Type B pancreatic cell (in vitro differentiated cells): Measurements from ENCODE around the gene DEK. TPM values are rescaled to one million over a fixed set of nuclear protein-coding genes. Genes with fewer than 3 reads are reported as not detected.

ENCODE experiments used
- DNase-seq: peaks from one replicate; pipeline ENCODE4 v3.0.0; 2021; ENCODE audit warnings: mixed read lengths; ENCODE audit not compliant: unreplicated experiment; ENCODE audit errors: extremely low spot score
- H3K27ac Mint-ChIP-seq: 2 replicates; pipeline ENCODE4 v1.8.0; 2021; ENCODE audit warnings: mild to moderate bottlenecking, mixed read lengths
- H3K27me3 Mint-ChIP-seq: 2 replicates; pipeline ENCODE4 v1.8.0; 2021; ENCODE audit warnings: mixed read lengths
- H3K36me3 Mint-ChIP-seq: 2 replicates; pipeline ENCODE4 v1.8.0; 2021; ENCODE audit warnings: mixed read lengths
- H3K4me1 Mint-ChIP-seq: one replicate; pipeline ENCODE4 v1.8.0; 2021; ENCODE audit warnings: mixed read lengths; ENCODE audit not compliant: unreplicated experiment
- H3K4me3 Mint-ChIP-seq: 2 replicates; pipeline ENCODE4 v1.8.0; 2021; ENCODE audit warnings: mild to moderate bottlenecking, mixed read lengths
- H3K9me3 Mint-ChIP-seq: 2 replicates; pipeline ENCODE4 v1.8.0; 2021; ENCODE audit warnings: mixed read lengths
- total RNA-seq: library from RNA; stranded (reverse); gene quantifications from 2 replicates; pipeline ENCODE4 v1.2.1, GENCODE V29; 2021; ENCODE audit warnings: low replicate concordance
- TF ChIP-seq, protein P1 (sequence below): fragments of 200-600 bp; sonication (generic); conservative IDR thresholded peaks from 2 replicates; pipeline ENCODE4 v1.5.0; 2021; ENCODE audit warnings: antibody characterized with exemption, mild to moderate bottlenecking

The DEK gene
- total RNA-seq, 1 donor from 2014 or later = 124 TPM

DNA sequence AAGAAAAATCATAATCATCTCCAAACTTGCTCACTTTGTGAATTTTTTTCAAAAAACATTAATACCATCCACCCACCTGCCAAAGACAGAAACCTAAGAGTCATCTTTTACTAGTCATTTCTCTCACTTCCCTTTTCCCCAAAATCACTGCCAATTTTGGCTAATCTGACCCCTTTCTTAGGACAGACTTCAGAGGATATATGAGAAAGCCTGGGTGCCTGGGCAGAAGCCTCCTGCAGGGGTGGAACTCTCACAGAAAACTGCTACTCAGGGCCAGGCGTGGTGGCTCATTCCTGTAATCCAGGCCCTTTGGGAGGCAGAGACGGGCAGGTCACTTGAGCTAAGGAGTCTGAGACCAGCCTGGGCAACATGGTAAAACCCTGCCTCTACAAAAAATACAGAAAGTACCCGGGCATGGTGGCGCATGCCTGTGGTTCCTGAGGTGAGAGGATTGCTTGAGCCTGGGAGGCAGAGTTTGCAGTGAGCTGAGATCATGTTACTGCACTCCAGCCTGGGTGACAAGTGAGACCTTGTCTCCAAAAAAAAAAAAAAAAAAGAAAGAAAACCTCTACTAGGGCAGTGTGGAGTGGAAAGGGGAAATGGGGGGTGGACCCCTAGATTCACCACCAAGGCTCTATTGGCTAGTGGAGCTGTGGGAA is 3.8 kb downstream of the DEK start:
- TF ChIP-seq, protein P1, sequence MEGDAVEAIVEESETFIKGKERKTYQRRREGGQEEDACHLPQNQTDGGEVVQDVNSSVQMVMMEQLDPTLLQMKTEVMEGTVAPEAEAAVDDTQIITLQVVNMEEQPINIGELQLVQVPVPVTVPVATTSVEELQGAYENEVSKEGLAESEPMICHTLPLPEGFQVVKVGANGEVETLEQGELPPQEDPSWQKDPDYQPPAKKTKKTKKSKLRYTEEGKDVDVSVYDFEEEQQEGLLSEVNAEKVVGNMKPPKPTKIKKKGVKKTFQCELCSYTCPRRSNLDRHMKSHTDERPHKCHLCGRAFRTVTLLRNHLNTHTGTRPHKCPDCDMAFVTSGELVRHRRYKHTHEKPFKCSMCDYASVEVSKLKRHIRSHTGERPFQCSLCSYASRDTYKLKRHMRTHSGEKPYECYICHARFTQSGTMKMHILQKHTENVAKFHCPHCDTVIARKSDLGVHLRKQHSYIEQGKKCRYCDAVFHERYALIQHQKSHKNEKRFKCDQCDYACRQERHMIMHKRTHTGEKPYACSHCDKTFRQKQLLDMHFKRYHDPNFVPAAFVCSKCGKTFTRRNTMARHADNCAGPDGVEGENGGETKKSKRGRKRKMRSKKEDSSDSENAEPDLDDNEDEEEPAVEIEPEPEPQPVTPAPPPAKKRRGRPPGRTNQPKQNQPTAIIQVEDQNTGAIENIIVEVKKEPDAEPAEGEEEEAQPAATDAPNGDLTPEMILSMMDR = no peak
- DNase-seq = no peak

DNA sequence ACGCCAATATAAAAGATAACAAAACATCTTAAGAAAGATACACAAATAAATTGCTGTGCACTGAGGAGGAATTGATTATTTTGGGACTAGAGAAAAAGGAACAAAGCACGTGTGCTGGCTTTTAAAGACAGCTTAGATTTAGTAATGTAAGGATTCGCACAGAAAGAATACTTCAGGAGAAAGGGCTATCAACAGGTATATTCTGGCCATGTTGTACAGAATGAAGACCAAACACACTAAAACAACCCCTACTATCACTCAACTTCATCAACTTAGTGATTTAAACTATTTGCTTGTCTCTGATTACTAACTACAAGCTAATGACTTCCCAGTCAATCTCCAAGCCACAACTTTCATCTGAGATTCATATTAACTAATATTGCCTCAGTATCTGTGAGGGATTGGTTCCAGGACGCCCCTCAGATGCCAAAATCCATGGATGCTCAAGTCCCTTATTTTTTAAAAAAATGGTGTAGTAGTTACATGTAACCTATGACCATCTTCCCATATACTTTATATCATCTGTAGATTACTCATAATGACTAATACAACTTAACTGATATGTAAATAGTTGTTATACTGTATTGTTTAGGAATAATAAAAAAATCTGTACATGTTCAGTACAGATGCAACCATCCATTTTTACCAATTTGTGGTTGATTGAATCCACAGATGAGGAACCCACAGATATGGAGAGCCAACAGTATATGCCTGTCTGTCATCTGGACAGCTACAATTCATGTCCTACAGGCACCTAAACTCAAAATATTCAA is 4.5 kb downstream of the DEK start:
- peak overlapping the region; percentile 7 for H3K27ac Mint-ChIP-seq
- DNase-seq = no peak
- peaks cover 46% of the 10 kb centered on the region for H3K36me3 Mint-ChIP-seq
- peaks cover 35% of the 10 kb centered on the region for H3K4me1 Mint-ChIP-seq
- H3K9me3 Mint-ChIP-seq = no peaks in the 10 kb centered on the region
- TF ChIP-seq, protein P1 = no peak
- H3K27me3 Mint-ChIP-seq = no peaks in the 10 kb centered on the region
- H3K4me3 Mint-ChIP-seq = peak overlapping the region; percentile 94

More for the DNA sequence above, 3.8 kb downstream of the DEK start:
- peak overlapping the region; percentile 94 for H3K4me3 Mint-ChIP-seq
- H3K27ac Mint-ChIP-seq = peak overlapping the region; percentile 7
- H3K36me3 Mint-ChIP-seq = peaks cover 39% of the 10 kb centered on the region
- no peaks in the 10 kb centered on the region for H3K9me3 Mint-ChIP-seq
- no peaks in the 10 kb centered on the region for H3K27me3 Mint-ChIP-seq
- peaks cover 36% of the 10 kb centered on the region for H3K4me1 Mint-ChIP-seq

DNA sequence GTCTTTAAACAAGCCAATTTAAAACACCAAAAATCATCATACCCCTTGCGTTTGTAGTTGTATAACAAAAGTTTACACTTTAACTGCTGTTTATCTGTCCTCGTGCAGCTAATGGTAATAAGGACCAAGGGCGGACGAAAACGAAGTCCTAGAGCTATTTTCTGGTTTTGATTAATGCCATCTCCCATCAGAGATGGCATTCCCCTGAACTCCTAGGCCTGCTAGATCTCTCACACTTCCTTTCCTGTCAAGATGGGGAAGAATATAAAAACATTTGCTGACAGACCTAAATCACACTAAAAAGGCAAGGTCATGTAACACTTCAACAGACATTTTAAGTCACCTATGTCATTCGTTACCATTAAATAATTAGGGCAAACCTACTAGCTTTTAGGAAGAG is 9.5 kb downstream of the DEK start:
- no peak for DNase-seq
- H3K4me3 Mint-ChIP-seq = no peak overlapping the region
- H3K27ac Mint-ChIP-seq = no peak overlapping the region
- TF ChIP-seq, protein P1 = no peak
- peaks cover 38% of the 10 kb centered on the region for H3K36me3 Mint-ChIP-seq
- H3K4me1 Mint-ChIP-seq = peaks cover 8% of the 10 kb centered on the region
- H3K27me3 Mint-ChIP-seq = no peaks in the 10 kb centered on the region
- H3K9me3 Mint-ChIP-seq = no peaks in the 10 kb centered on the region

DNA sequence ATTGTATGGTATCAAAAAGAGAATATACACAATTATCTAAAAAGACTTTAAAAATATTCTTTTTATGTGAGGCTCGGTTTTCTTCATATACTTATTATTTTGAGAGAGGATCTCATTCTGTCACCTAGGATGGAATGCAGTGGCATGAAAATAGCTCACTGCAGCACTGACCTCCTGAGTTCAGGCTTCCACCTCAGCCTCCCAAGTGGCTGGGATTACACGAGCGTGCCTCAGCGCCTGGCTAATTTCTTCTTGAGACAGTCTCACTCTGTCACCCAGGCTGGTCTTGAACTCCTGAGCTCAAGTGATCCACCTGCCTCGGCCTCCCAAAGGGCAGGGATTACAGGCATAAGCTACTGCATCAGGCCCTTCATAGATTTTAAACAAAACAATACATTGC is 10.7 kb downstream of the DEK start:
- DNase-seq = no peak
- Mint-ChIP-seq H3K4me3 (no peak overlapping the region), H3K27ac (no peak overlapping the region), H3K36me3 (peaks cover 44% of the 10 kb centered on the region), H3K9me3 (no peaks in the 10 kb centered on the region), H3K4me1 (peaks cover 8% of the 10 kb centered on the region), H3K27me3 (no peaks in the 10 kb centered on the region)
- TF ChIP-seq, protein P1 = no peak

DNA sequence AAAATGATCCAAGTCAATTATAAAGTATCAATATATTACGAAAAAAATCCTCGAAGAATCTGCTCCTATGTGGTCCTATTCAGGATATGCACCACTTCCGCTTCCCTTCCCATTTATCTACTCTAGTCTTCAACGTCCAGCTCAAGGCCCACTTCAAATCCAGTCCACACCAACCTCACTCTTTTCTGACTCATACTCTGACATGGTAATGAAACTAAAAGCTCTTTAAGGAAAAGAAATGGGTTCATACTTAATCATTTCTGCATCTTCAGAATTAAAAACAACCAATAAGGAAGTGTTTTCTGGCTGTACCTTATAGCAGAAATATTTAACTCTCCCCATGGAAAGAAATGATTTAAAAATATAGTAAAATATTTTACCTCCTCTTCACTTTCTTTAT is 15.1 kb downstream of the DEK start:
- Mint-ChIP-seq H3K4me3 (no peak overlapping the region), H3K4me1 (no peaks in the 10 kb centered on the region), H3K27ac (no peak overlapping the region), H3K27me3 (no peaks in the 10 kb centered on the region), H3K9me3 (no peaks in the 10 kb centered on the region), H3K36me3 (peaks cover 58% of the 10 kb centered on the region)
- DNase-seq = no peak
- TF ChIP-seq, protein P1 = no peak
